Transverse colon (tissue), 4 donors: ENCODE results near the gene ACHE.
"Not testable (repeated sequence)": the region's sequence is repeated elsewhere in the genome, so short reads cannot be mapped to it uniquely, and the experiment has no call there.

Experiments
- CTCF ChIP-seq, 5 experiments: fragments of 200-600 bp in 3 of 5; fragments of 450-650 bp in 2 of 5; sonication (generic) in 3 of 5; IDR thresholded peaks; 1 replicate in 2 of 5; 2 replicates in 3 of 5; pipeline ENCODE4 v1.5.1; 2016 to 2017; ENCODE audit warnings: antibody characterized with exemption in 5 of 5, inconsistent platforms in 3 of 5, mild to moderate bottlenecking in 2 of 5, moderate library complexity in 1 of 5
- EP300 ChIP-seq: sonication (generic); formaldehyde crosslinking; IDR thresholded peaks from one replicate; pipeline ENCODE4 v1.6.1; 2017; ENCODE audit warnings: antibody characterized with exemption, low read depth
- POLR2A ChIP-seq: fragments of 450-650 bp; IDR thresholded peaks from one replicate; pipeline ENCODE4 v1.6.1; 2016; ENCODE audit warnings: antibody characterized with exemption, mild to moderate bottlenecking, moderate library complexity
- POLR2AphosphoS5 ChIP-seq, 3 donors: sonication (generic); formaldehyde crosslinking; IDR thresholded peaks; one replicate each; pipeline ENCODE4 v1.6.1; 2016; ENCODE audit warnings: antibody characterized with exemption in 3 of 3

- not testable (repeated sequence) for TF ChIP-seq POLR2A; POLR2AphosphoS5 (IDR thresholded peaks at IDR 0.05); CTCF (IDR thresholded peaks at IDR 0.05); EP300
These were observed 39.7 kb upstream of the ACHE start for GRCh38 chr7:100935381-100935780.
